Suprapubic skin (tissue), 4 donors: ENCODE measurements around the gene MREG. TPM values are rescaled to one million over a fixed set of nuclear protein-coding genes. Genes with fewer than 3 reads are reported as not detected.

Source experiments
- DNase-seq, 2 donors: peaks; one replicate each; pipeline ENCODE4 v3.0.0-alpha.2; 2019; ENCODE audit warnings: low spot score in 2 of 2
- H3K27ac ChIP-seq: fragments of 200-600 bp; sonication (generic); one replicate; pipeline ENCODE4 v1.5.1; 2019
- H3K27me3 ChIP-seq: fragments of 200-600 bp; sonication (generic); one replicate; pipeline ENCODE4 v1.5.1; 2019
- H3K36me3 ChIP-seq: fragments of 200-600 bp; sonication (generic); one replicate; pipeline ENCODE4 v1.5.1; 2019
- H3K4me1 ChIP-seq: fragments of 200-600 bp; sonication (generic); one replicate; pipeline ENCODE4 v1.5.1; 2019
- H3K4me3 ChIP-seq: fragments of 200-600 bp; sonication (generic); one replicate; pipeline ENCODE4 v1.5.1; 2019; ENCODE audit warnings: mild to moderate bottlenecking
- H3K9me3 ChIP-seq: fragments of 200-600 bp; sonication (generic); one replicate; pipeline ENCODE4 v1.5.1; 2019
- CTCF ChIP-seq, 2 donors: fragments of 200-600 bp in 1 of 2; fragments of 450-650 bp in 1 of 2; sonication (generic) in 1 of 2; IDR thresholded peaks; one replicate each; pipeline ENCODE4 v1.5.1; 2016 to 2019; ENCODE audit warnings: antibody characterized with exemption in 2 of 2, mild to moderate bottlenecking in 1 of 2, moderate library complexity in 1 of 2
- EP300 ChIP-seq: sonication (generic); formaldehyde crosslinking; IDR thresholded peaks from one replicate; pipeline ENCODE4 v1.6.1; 2017; ENCODE audit warnings: antibody characterized with exemption
- POLR2A ChIP-seq, 2 donors: fragments of 450-650 bp; IDR thresholded peaks; one replicate each; pipeline ENCODE4 v1.6.1; 2017; ENCODE audit warnings: antibody characterized with exemption in 2 of 2, mild to moderate bottlenecking in 2 of 2, moderate library complexity in 2 of 2
- POLR2AphosphoS5 ChIP-seq, 3 donors: sonication (generic); formaldehyde crosslinking; IDR thresholded peaks; one replicate each; pipeline ENCODE4 v1.6.1; 2017; ENCODE audit warnings: antibody characterized with exemption in 3 of 3
- WGBS: methylation state at CpG from one replicate; pipeline ENCODE4 v1.1.5; 2018; 5-methylcytosine and 5-hydroxymethylcytosine counted together
- total RNA-seq, 4 donors: library from RNA; depleted of rRNA; stranded (reverse); fragments of >200 nt; gene quantifications; one replicate each; pipeline ENCODE4 v1.1.0, GENCODE V29; 2016

Gene MREG, protein sequence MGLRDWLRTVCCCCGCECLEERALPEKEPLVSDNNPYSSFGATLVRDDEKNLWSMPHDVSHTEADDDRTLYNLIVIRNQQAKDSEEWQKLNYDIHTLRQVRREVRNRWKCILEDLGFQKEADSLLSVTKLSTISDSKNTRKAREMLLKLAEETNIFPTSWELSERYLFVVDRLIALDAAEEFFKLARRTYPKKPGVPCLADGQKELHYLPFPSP
- total RNA-seq, result 10 to 100 TPM; 26.1 to 37.3 (median 29.7) TPM

DNA sequence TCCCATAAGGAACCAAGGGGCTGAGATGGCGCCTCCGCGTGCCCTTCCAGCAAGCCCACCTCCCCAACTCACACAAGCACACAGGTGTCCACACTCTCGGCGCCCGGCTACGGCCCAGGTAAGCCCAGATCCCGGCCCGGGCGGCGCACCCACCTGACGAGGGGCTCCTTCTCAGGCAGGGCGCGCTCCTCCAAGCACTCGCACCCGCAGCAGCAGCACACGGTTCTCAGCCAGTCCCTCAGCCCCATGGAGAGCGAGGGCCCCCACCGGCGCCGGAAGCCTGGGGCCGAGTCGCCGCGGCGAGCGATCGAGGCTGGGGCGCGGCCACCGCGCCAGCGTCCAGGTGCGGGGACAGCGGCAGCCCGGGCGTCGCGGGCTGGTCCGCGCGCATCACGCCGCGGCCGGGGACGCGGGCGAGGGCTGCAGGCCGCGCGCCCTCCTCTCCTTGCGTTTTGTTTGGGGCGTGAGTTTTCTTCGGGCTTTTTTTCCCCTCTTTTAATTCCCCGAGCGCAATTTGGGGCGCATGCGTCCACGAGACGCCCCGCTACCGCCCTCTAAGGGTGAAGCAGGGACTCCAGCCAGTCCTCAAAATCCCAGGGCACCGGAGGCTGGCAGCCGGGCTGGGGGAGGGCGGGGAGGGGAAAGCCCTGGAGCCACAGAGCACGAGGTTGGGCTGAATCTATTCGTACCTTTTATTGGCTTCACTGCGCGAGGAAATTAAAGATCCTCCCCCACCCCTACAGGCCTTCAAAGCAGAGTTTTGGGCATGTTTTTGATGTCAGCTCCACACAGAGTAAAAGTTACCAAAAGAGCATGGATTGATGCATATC, at the start of gene MREG:
Gene MREG, minus strand, starts transcription at position 472 of the 830 bp plus-strand sequence. Its CDS starts 224 bp downstream, at position 248.
- no peak for TF ChIP-seq POLR2AphosphoS5 (IDR thresholded peaks at IDR 0.05)
- TF ChIP-seq CTCF (IDR thresholded peaks at IDR 0.05), result peak; percentile 3 to 90
- no peak for TF ChIP-seq POLR2A (IDR thresholded peaks at IDR 0.05)
- no peak for TF ChIP-seq EP300
- H3K4me3 ChIP-seq, result peak within 1 kb of the TSS; percentile 80
- H3K27ac ChIP-seq, result peak within 1 kb of the TSS; percentile 93
- WGBS, result under 1% methylated on average over 25 of the region's 70 CpGs
- DNase-seq, result peak in 1 of 2 donors; percentile 86
- no peaks in the 10 kb centered on the region for H3K36me3 ChIP-seq
- H3K9me3 ChIP-seq, result no peaks in the 10 kb centered on the region
- no peaks in the 10 kb centered on the region for H3K27me3 ChIP-seq
- peaks cover 16% of the 10 kb centered on the region for H3K4me1 ChIP-seq

GRCh38 chr2:216059233-216059834, 46.0 kb upstream of the MREG start:
- Histone ChIP-seq H3K27me3 (no peaks in the 10 kb centered on the region), H3K27ac (no peak overlapping the region), H3K4me3 (no peak overlapping the region), H3K36me3 (peaks cover 4% of the 10 kb centered on the region), H3K4me1 (peaks cover 10% of the 10 kb centered on the region), H3K9me3 (no peaks in the 10 kb centered on the region)
- WGBS, result 94% methylated on average over 5 of the region's 5 CpGs
- no peak for DNase-seq
- TF ChIP-seq POLR2AphosphoS5 (IDR thresholded peaks at IDR 0.05), result no peak
- TF ChIP-seq POLR2A (IDR thresholded peaks at IDR 0.05), result no peak
- no peak for TF ChIP-seq CTCF (IDR thresholded peaks at IDR 0.05)
- TF ChIP-seq EP300, result no peak

- 44% methylated on average over 7 of the region's 7 CpGs for WGBS
- Histone ChIP-seq H3K9me3 (no peaks in the 10 kb centered on the region), H3K27me3 (no peaks in the 10 kb centered on the region), H3K36me3 (no peaks in the 10 kb centered on the region), H3K4me3 (no peak overlapping the region), H3K4me1 (peaks cover 10% of the 10 kb centered on the region), H3K27ac (no peak overlapping the region)
- DNase-seq, result no peak
- TF ChIP-seq CTCF (IDR thresholded peaks at IDR 0.05) (no peak), POLR2AphosphoS5 (IDR thresholded peaks at IDR 0.05) (no peak), POLR2A (IDR thresholded peaks at IDR 0.05) (no peak), EP300 (no peak)
These were observed 44.4 kb upstream of the MREG start for GRCh38 chr2:216057688-216058193.

GRCh38 chr2:216056739-216057138, 43.4 kb upstream of the MREG start:
- Histone ChIP-seq H3K27me3 (no peaks in the 10 kb centered on the region), H3K4me3 (no peak overlapping the region), H3K36me3 (no peaks in the 10 kb centered on the region), H3K9me3 (no peaks in the 10 kb centered on the region), H3K27ac (no peak overlapping the region), H3K4me1 (peaks cover 10% of the 10 kb centered on the region)
- no peak for DNase-seq
- TF ChIP-seq POLR2AphosphoS5 (IDR thresholded peaks at IDR 0.05) (no peak), CTCF (IDR thresholded peaks at IDR 0.05) (no peak), EP300 (no peak), POLR2A (IDR thresholded peaks at IDR 0.05) (no peak)
- WGBS, result 80% methylated on average over 3 of the region's 3 CpGs

GRCh38 chr2:216055680-216056079, 42.3 kb upstream of the MREG start:
- H3K4me3 ChIP-seq, result no peak overlapping the region
- TF ChIP-seq POLR2A (IDR thresholded peaks at IDR 0.05), result no peak
- TF ChIP-seq EP300, result no peak
- TF ChIP-seq CTCF (IDR thresholded peaks at IDR 0.05), result no peak
- no peak for TF ChIP-seq POLR2AphosphoS5 (IDR thresholded peaks at IDR 0.05)
- H3K9me3 ChIP-seq, result no peaks in the 10 kb centered on the region
- H3K27me3 ChIP-seq, result no peaks in the 10 kb centered on the region
- 88% methylated on average over 4 of the region's 4 CpGs for WGBS
- no peaks in the 10 kb centered on the region for H3K36me3 ChIP-seq
- no peak for DNase-seq
- no peak overlapping the region for H3K27ac ChIP-seq
- peaks cover 10% of the 10 kb centered on the region for H3K4me1 ChIP-seq
